Keratinocyte (primary cell): ENCODE data around the gene TGM1.

Experiments
- CTCF ChIP-seq, 3 experiments: IDR thresholded peaks in 1 of 3; conservative IDR thresholded peaks in 1 of 3; optimal IDR thresholded peaks in 1 of 3; 2 replicates in 2 of 3; 3 replicates in 1 of 3; pipeline versions ENCODE3 to v1.5.1; 2011; ENCODE audit warnings: low read length in 3 of 3, mild to moderate bottlenecking in 3 of 3, moderate library complexity in 2 of 3, control low read depth in 1 of 3, inconsistent platforms in 1 of 3; ENCODE audit not compliant: insufficient read depth in 2 of 3; ENCODE audit errors: extremely low read depth in 1 of 3
- EZH2 ChIP-seq: IDR thresholded peaks from one replicate; pipeline ENCODE4 v1.6.1; 2012; ENCODE audit warnings: inconsistent platforms, mild to moderate bottlenecking, low read length, moderate library complexity

DNA sequence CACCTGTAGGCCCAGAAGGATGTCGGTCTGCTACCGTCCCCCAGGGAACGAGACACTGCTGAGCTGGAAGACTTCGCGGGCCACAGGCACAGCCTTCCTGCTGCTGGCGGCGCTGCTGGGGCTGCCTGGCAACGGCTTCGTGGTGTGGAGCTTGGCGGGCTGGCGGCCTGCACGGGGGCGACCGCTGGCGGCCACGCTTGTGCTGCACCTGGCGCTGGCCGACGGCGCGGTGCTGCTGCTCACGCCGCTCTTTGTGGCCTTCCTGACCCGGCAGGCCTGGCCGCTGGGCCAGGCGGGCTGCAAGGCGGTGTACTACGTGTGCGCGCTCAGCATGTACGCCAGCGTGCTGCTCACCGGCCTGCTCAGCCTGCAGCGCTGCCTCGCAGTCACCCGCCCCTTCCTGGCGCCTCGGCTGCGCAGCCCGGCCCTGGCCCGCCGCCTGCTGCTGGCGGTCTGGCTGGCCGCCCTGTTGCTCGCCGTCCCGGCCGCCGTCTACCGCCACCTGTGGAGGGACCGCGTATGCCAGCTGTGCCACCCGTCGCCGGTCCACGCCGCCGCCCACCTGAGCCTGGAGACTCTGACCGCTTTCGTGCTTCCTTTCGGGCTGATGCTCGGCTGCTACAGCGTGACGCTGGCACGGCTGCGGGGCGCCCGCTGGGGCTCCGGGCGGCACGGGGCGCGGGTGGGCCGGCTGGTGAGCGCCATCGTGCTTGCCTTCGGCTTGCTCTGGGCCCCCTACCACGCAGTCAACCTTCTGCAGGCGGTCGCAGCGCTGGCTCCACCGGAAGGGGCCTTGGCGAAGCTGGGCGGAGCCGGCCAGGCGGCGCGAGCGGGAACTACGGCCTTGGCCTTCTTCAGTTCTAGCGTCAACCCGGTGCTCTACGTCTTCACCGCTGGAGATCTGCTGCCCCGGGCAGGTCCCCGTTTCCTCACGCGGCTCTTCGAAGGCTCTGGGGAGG, 47.9 kb upstream of the TGM1 start, which contains the start of gene LTB4R:
- TF ChIP-seq CTCF (optimal IDR thresholded peaks at IDR 0.05 in 1 of 3, IDR thresholded peaks at IDR 0.05 in 1 of 3, conservative IDR thresholded peaks at IDR 0.05 in 1 of 3; ENCODE audit: extremely low read depth in 1 of 3, insufficient read depth in 2 of 3, low read length in 3 of 3) (peak in 1 of 3 experiments; percentile 1), EZH2 (no peak)
